Measurements from ENCODE around the gene SOX5.
"Not testable (repeated sequence)": the region's sequence is repeated elsewhere in the genome, so short reads cannot be mapped to it uniquely, and the experiment has no call there.

SOX5 gene

GRCh38 chr12:23533699-23534098 lies 415.8 kb downstream of the SOX5 start:
- no peak for DNase-seq

- DNase-seq = no peak
Observed at GRCh38 chr12:23533265-23533664, 416.2 kb downstream of the SOX5 start.

- DNase-seq = no peak
Observed at GRCh38 chr12:23528316-23528715, 421.2 kb downstream of the SOX5 start.

- no peak for DNase-seq
Observed at GRCh38 chr12:23525450-23526072, 423.9 kb downstream of the SOX5 start.

GRCh38 chr12:23523339-23523738 lies 426.1 kb downstream of the SOX5 start:
- DNase-seq = no peak

GRCh38 chr12:23519444-23519843 lies 430.0 kb downstream of the SOX5 start:
- DNase-seq = not testable (repeated sequence)

GRCh38 chr12:23515785-23516184 lies 433.7 kb downstream of the SOX5 start:
- DNase-seq = not testable (repeated sequence)

- DNase-seq = no peak
Observed at GRCh38 chr12:23510484-23510883, 439.0 kb downstream of the SOX5 start.

- not testable (repeated sequence) for DNase-seq
Observed at GRCh38 chr12:23509832-23510231, 439.6 kb downstream of the SOX5 start.

GRCh38 chr12:23507785-23508184 lies 441.7 kb downstream of the SOX5 start:
- not testable (repeated sequence) for DNase-seq

GRCh38 chr12:23505736-23506135 lies 443.7 kb downstream of the SOX5 start:
- not testable (repeated sequence) for DNase-seq

GRCh38 chr12:23504641-23505399 lies 444.6 kb downstream of the SOX5 start:
- DNase-seq = no peak

- DNase-seq = no peak
Observed at GRCh38 chr12:23504043-23504442, 445.4 kb downstream of the SOX5 start.

- DNase-seq = no peak
Observed at GRCh38 chr12:23503544-23503943, 445.9 kb downstream of the SOX5 start.

GRCh38 chr12:23502259-23502658 lies 447.2 kb downstream of the SOX5 start:
- DNase-seq = no peak

GRCh38 chr12:23495472-23495871 lies 454.0 kb downstream of the SOX5 start:
- DNase-seq = no peak

GRCh38 chr12:23493672-23494071 lies 455.8 kb downstream of the SOX5 start:
- no peak for DNase-seq

GRCh38 chr12:23491029-23491428 lies 458.4 kb downstream of the SOX5 start:
- not testable (repeated sequence) for DNase-seq

GRCh38 chr12:23488130-23488529 lies 461.3 kb downstream of the SOX5 start:
- DNase-seq = no peak

GRCh38 chr12:23484238-23484637 lies 465.2 kb downstream of the SOX5 start:
- DNase-seq = no peak

GRCh38 chr12:23482571-23482970 lies 466.9 kb downstream of the SOX5 start:
- DNase-seq = no peak
